ENCODE data around the gene DUSP10. TPM values are rescaled to one million over a fixed set of nuclear protein-coding genes. Genes with fewer than 3 reads are reported as not detected.

DUSP10 gene
- polyA plus RNA-seq, 1 donor from 2014 or later: 8.6 TPM

- H3K4me3 Mint-ChIP-seq: no peak overlapping the region
- no peaks in the 10 kb centered on the region for H3K9me3 Mint-ChIP-seq
- no peak overlapping the region for H3K27ac Mint-ChIP-seq
- no peaks in the 10 kb centered on the region for H3K4me1 Mint-ChIP-seq
- H3K36me3 Mint-ChIP-seq: no peaks in the 10 kb centered on the region
- no peaks in the 10 kb centered on the region for H3K27me3 Mint-ChIP-seq
Observed at GRCh38 chr1:221655766-221656305, 86.1 kb downstream of the DUSP10 start.

Data from IgD-negative memory B cell (primary cell).